ENCODE data around the gene CSNK2A2.

GRCh38 chr16:58234831-58235595, 37.1 kb upstream of the CSNK2A2 start:
- TF ChIP-seq GATA2 (IDR thresholded peaks at IDR 0.05; ENCODE audit: low read depth, low read length) (no peak), GATA3 (IDR thresholded peaks at IDR 0.05; ENCODE audit: low read depth, low read length) (no peak)
